HL-60 (cell line): ENCODE results near the gene SLC16A10.
"Not testable (repeated sequence)": the region's sequence is repeated elsewhere in the genome, so short reads cannot be mapped to it uniquely, and the experiment has no call there.

Source experiments
- DNase-seq, 2 experiments: peaks; one replicate each; pipeline ENCODE4 v3.0.0-alpha.2; 2010 to 2020; ENCODE audit warnings: low read depth in 1 of 2, low spot score in 1 of 2
- H3K27ac ChIP-seq: fragments of 250-450 bp; sonication (Bioruptor Pico); replicated peaks from 2 replicates; pipeline ENCODE4 v1.5.1; 2020; ENCODE audit warnings: mild to moderate bottlenecking, moderate library complexity
- H3K27me3 ChIP-seq: fragments of 250-450 bp; sonication (Bioruptor Pico); 2 replicates; pipeline ENCODE4 v1.5.1; 2021; ENCODE audit warnings: mild to moderate bottlenecking, moderate library complexity; ENCODE audit not compliant: insufficient read depth, poor library complexity, severe bottlenecking
- H3K4me3 ChIP-seq: replicated peaks from 2 replicates; pipeline ENCODE4 v1.5.1; 2011; ENCODE audit warnings: mild to moderate bottlenecking, control low read depth, low read length; ENCODE audit not compliant: insufficient read depth
- CTCF ChIP-seq: IDR thresholded peaks from one replicate; pipeline ENCODE4 v1.5.1; 2011; ENCODE audit warnings: low read length, control low read depth, inconsistent platforms; ENCODE audit not compliant: insufficient read depth
- GABPA ChIP-seq: IDR thresholded peaks from 2 replicates; pipeline ENCODE4 v1.6.1; 2012; ENCODE audit warnings: low read depth
- POLR2AphosphoS5 ChIP-seq: IDR thresholded peaks from 2 replicates; pipeline ENCODE4 v1.6.1; 2012; ENCODE audit warnings: low read depth
- REST ChIP-seq: IDR thresholded peaks from 2 replicates; pipeline ENCODE4 v1.6.1; 2012; ENCODE audit warnings: low read depth; ENCODE audit not compliant: insufficient replicate concordance
- SPI1 ChIP-seq: IDR thresholded peaks from 2 replicates; pipeline ENCODE4 v1.6.1; 2012; ENCODE audit warnings: low read depth, mild to moderate bottlenecking, borderline replicate concordance

Gene SLC16A10

DNA sequence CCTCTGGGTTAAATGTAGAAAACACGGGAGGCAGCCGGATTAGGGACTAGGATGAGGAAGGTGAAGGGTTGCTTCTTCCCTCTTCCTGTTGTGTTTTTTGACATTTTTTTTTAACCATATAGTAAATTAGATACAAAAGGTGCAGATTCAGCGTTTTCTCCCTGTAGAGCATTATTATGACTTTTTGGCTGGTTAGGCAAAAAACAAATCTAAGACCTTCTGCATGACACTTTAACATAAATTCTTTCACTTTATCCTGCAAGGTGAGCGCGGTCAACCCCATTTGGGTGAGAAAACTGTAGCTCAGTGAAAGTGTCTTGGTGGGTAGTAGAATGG lies 1.3 kb downstream of the SLC16A10 start:
- H3K27me3 ChIP-seq, result peaks cover 24% of the 10 kb centered on the region
- H3K4me3 ChIP-seq, result peak overlapping the region; percentile 63
- H3K27ac ChIP-seq, result no peak overlapping the region
- DNase-seq, result no peak
- TF ChIP-seq CTCF, result no peak
- TF ChIP-seq REST, result no peak
- TF ChIP-seq POLR2AphosphoS5, result no peak
- no peak for TF ChIP-seq GABPA
- no peak for TF ChIP-seq SPI1

GRCh38 chr6:111090766-111091165 lies 3.5 kb downstream of the SLC16A10 start:
- H3K4me3 ChIP-seq, result no peak overlapping the region
- no peak for TF ChIP-seq GABPA
- no peak for TF ChIP-seq POLR2AphosphoS5
- TF ChIP-seq CTCF, result no peak
- no peak for TF ChIP-seq REST
- TF ChIP-seq SPI1, result no peak
- peaks cover 25% of the 10 kb centered on the region for H3K27me3 ChIP-seq
- DNase-seq, result no peak
- H3K27ac ChIP-seq, result no peak overlapping the region

GRCh38 chr6:111091987-111092386 lies 4.7 kb downstream of the SLC16A10 start:
- TF ChIP-seq GABPA (no peak), SPI1 (no peak), CTCF (no peak), POLR2AphosphoS5 (no peak), REST (no peak)
- no peak for DNase-seq
- no peak overlapping the region for H3K4me3 ChIP-seq
- peaks cover 21% of the 10 kb centered on the region for H3K27me3 ChIP-seq
- no peak overlapping the region for H3K27ac ChIP-seq

GRCh38 chr6:111095488-111095887 lies 8.2 kb downstream of the SLC16A10 start:
- not testable (repeated sequence) for H3K27ac ChIP-seq, DNase-seq, H3K4me3 ChIP-seq

More at GRCh38 chr6:111095488-111095887, 8.2 kb downstream of the SLC16A10 start:
- H3K27me3 ChIP-seq, result not testable (repeated sequence)
